Suprapubic skin (tissue), 4 donors: ENCODE measurements around the gene CDH13. TPM values are rescaled to one million over a fixed set of nuclear protein-coding genes. Genes with fewer than 3 reads are reported as not detected.

ENCODE experiments used
- DNase-seq, 2 donors: peaks; one replicate each; pipeline ENCODE4 v3.0.0-alpha.2; 2019; ENCODE audit warnings: low spot score in 2 of 2
- H3K27ac ChIP-seq: fragments of 200-600 bp; sonication (generic); one replicate; pipeline ENCODE4 v1.5.1; 2019
- H3K27me3 ChIP-seq: fragments of 200-600 bp; sonication (generic); one replicate; pipeline ENCODE4 v1.5.1; 2019
- H3K36me3 ChIP-seq: fragments of 200-600 bp; sonication (generic); one replicate; pipeline ENCODE4 v1.5.1; 2019
- H3K4me1 ChIP-seq: fragments of 200-600 bp; sonication (generic); one replicate; pipeline ENCODE4 v1.5.1; 2019
- H3K4me3 ChIP-seq: fragments of 200-600 bp; sonication (generic); one replicate; pipeline ENCODE4 v1.5.1; 2019; ENCODE audit warnings: mild to moderate bottlenecking
- H3K9me3 ChIP-seq: fragments of 200-600 bp; sonication (generic); one replicate; pipeline ENCODE4 v1.5.1; 2019
- CTCF ChIP-seq, 2 donors: fragments of 200-600 bp in 1 of 2; fragments of 450-650 bp in 1 of 2; sonication (generic) in 1 of 2; IDR thresholded peaks; one replicate each; pipeline ENCODE4 v1.5.1; 2016 to 2019; ENCODE audit warnings: antibody characterized with exemption in 2 of 2, mild to moderate bottlenecking in 1 of 2, moderate library complexity in 1 of 2
- EP300 ChIP-seq: sonication (generic); formaldehyde crosslinking; IDR thresholded peaks from one replicate; pipeline ENCODE4 v1.6.1; 2017; ENCODE audit warnings: antibody characterized with exemption
- POLR2A ChIP-seq, 2 donors: fragments of 450-650 bp; IDR thresholded peaks; one replicate each; pipeline ENCODE4 v1.6.1; 2017; ENCODE audit warnings: antibody characterized with exemption in 2 of 2, mild to moderate bottlenecking in 2 of 2, moderate library complexity in 2 of 2
- POLR2AphosphoS5 ChIP-seq, 3 donors: sonication (generic); formaldehyde crosslinking; IDR thresholded peaks; one replicate each; pipeline ENCODE4 v1.6.1; 2017; ENCODE audit warnings: antibody characterized with exemption in 3 of 3
- WGBS: methylation state at CpG from one replicate; pipeline ENCODE4 v1.1.5; 2018; 5-methylcytosine and 5-hydroxymethylcytosine counted together
- total RNA-seq, 4 donors: library from RNA; depleted of rRNA; stranded (reverse); fragments of >200 nt; gene quantifications; one replicate each; pipeline ENCODE4 v1.1.0, GENCODE V29; 2016

CDH13 gene
- total RNA-seq, 4 donors from 2014 or later, result 90.4 to 176 (median 139) TPM

DNA sequence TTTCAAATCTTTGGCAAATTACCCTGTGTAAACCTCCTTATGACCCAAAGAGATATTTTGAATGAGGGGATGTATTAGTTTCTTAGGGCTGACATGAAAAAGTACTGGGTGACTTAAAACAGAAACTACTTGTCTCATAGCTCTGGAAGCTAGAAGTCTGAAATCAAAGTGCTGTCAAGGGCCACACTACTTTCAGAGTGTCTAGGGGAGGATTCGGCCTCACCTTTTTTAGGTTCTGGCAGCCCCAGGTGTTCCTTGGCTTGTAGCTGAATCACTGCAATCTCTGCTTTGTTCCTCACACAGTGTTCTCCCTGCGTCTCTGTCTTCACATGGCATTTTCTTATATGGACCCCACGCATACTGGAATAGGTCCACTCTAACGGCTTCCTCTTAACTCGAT is 322.2 kb downstream of the CDH13 start:
- Histone ChIP-seq H3K4me1 (no peaks in the 10 kb centered on the region), H3K27me3 (no peaks in the 10 kb centered on the region), H3K9me3 (no peaks in the 10 kb centered on the region), H3K4me3 (no peak overlapping the region), H3K36me3 (no peaks in the 10 kb centered on the region), H3K27ac (no peak overlapping the region)
- TF ChIP-seq POLR2A (IDR thresholded peaks at IDR 0.05), result no peak
- TF ChIP-seq EP300, result no peak
- no peak for TF ChIP-seq CTCF (IDR thresholded peaks at IDR 0.05)
- TF ChIP-seq POLR2AphosphoS5 (IDR thresholded peaks at IDR 0.05), result no peak
- no peak for DNase-seq
- 93% methylated on average over 5 of the region's 5 CpGs for WGBS

DNA sequence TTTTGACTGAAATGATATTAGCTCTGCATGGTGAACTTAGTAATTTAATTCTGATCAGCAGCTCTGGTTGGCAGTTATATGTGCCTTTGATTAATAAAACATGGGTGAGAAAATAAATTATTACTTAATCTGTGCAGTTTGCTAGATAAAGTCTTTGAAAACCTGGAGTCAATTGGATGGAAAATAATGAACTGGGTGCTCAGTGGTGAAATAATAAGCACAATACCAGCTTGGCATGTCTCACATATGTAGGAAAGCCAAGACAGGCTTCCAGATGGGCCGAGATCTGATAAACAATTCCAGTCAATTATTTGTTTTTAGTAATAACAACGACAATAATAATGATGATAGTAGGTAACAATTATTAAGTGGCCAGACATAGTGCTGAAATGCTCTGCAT is 326.7 kb downstream of the CDH13 start:
- H3K4me3 ChIP-seq, result no peak overlapping the region
- H3K4me1 ChIP-seq, result no peaks in the 10 kb centered on the region
- no peaks in the 10 kb centered on the region for H3K36me3 ChIP-seq
- no peak for DNase-seq
- 73% methylated on average over 2 of the region's 2 CpGs for WGBS
- H3K27me3 ChIP-seq, result no peaks in the 10 kb centered on the region
- H3K27ac ChIP-seq, result no peak overlapping the region
- H3K9me3 ChIP-seq, result no peaks in the 10 kb centered on the region
- no peak for TF ChIP-seq POLR2AphosphoS5 (IDR thresholded peaks at IDR 0.05)
- TF ChIP-seq POLR2A (IDR thresholded peaks at IDR 0.05), result no peak
- no peak for TF ChIP-seq CTCF (IDR thresholded peaks at IDR 0.05)
- TF ChIP-seq EP300, result no peak

- H3K4me3 ChIP-seq, result no peak overlapping the region
- WGBS, result 80% methylated on average over 8 of the region's 8 CpGs
- H3K27me3 ChIP-seq, result no peaks in the 10 kb centered on the region
- no peak for TF ChIP-seq POLR2AphosphoS5 (IDR thresholded peaks at IDR 0.05)
- no peak for TF ChIP-seq POLR2A (IDR thresholded peaks at IDR 0.05)
- no peak for TF ChIP-seq CTCF (IDR thresholded peaks at IDR 0.05)
- TF ChIP-seq EP300, result no peak
- no peaks in the 10 kb centered on the region for H3K36me3 ChIP-seq
- H3K4me1 ChIP-seq, result no peaks in the 10 kb centered on the region
- no peaks in the 10 kb centered on the region for H3K9me3 ChIP-seq
- DNase-seq, result no peak
- no peak overlapping the region for H3K27ac ChIP-seq
These were observed 327.6 kb downstream of the CDH13 start for GRCh38 chr16:82954224-82954929.

DNA sequence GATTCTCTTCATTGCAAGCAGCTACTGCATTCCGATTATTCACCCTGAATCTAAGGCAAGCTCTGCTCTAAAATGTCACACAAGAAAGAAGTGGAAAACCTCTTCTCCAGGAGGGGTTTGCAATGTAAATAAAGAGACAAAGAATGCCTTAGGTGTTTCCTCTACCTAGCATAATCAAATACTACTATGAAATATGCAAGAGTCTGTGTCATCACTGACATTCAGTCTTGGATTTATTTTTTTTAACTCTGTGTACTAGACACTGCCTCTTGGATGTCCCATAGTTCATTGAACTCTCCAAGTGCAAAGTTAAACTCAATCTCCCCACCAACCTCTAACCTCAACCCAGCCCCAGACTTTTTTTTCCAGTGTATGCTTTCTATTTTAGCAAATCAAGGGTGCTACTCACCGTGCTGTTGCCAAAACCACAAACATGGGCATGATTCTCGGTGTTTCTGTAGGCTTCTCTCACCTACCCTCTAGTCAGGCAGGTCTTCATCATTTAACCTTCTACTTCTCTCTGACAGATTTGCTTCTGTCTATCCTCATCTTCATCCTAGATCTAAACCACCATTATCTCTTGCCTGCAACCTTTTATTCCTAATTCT is 329.1 kb downstream of the CDH13 start:
- TF ChIP-seq POLR2A (IDR thresholded peaks at IDR 0.05), result no peak
- no peak for TF ChIP-seq POLR2AphosphoS5 (IDR thresholded peaks at IDR 0.05)
- no peak for TF ChIP-seq CTCF (IDR thresholded peaks at IDR 0.05)
- TF ChIP-seq EP300, result no peak

DNA sequence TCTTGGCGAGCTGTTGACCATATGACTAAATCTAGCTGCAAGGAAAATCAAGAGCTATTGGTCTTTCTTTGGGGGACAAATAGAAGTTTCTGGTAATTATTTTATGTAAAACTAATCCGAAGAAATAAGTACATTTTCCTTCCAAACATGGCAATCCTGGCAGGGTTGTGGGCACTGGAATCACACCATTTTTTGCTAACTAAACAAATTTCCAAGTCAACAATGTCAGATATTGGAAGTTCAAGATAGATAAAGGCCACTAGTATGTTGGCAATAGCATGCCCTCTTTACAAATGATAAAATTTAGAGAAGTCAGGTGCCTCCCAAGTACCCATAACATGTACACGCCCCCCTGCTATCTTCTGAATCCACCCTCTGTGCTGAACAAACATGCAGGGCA is 330.4 kb downstream of the CDH13 start:
- WGBS, result 92% methylated on average over 3 of the region's 3 CpGs
- Histone ChIP-seq H3K9me3 (no peaks in the 10 kb centered on the region), H3K36me3 (no peaks in the 10 kb centered on the region), H3K4me1 (no peaks in the 10 kb centered on the region), H3K4me3 (no peak overlapping the region), H3K27ac (no peak overlapping the region), H3K27me3 (no peaks in the 10 kb centered on the region)
- no peak for DNase-seq
- TF ChIP-seq POLR2A (IDR thresholded peaks at IDR 0.05) (no peak), POLR2AphosphoS5 (IDR thresholded peaks at IDR 0.05) (no peak), CTCF (IDR thresholded peaks at IDR 0.05) (no peak), EP300 (no peak)

More for the DNA sequence above, 329.1 kb downstream of the CDH13 start:
- WGBS, result 67% methylated on average over 3 of the region's 3 CpGs
- Histone ChIP-seq H3K9me3 (no peaks in the 10 kb centered on the region), H3K27me3 (no peaks in the 10 kb centered on the region), H3K4me3 (no peak overlapping the region), H3K4me1 (no peaks in the 10 kb centered on the region), H3K36me3 (no peaks in the 10 kb centered on the region), H3K27ac (no peak overlapping the region)
- no peak for DNase-seq
